Glutamatergic neuron (in vitro differentiated cells): ENCODE results near the gene ZNF511. TPM values are rescaled to one million over a fixed set of nuclear protein-coding genes. Genes with fewer than 3 reads are reported as not detected.
"Not testable (repeated sequence)": the region's sequence is repeated elsewhere in the genome, so short reads cannot be mapped to it uniquely, and the experiment has no call there.

ENCODE experiments used
- DNase-seq: peaks from one replicate; pipeline ENCODE4 v3.0.0; 2022
- H3K27ac Mint-ChIP-seq: one replicate; pipeline ENCODE4 v1.8.0; 2020; ENCODE audit warnings: mild to moderate bottlenecking, mixed read lengths, inconsistent platforms; ENCODE audit not compliant: unreplicated experiment
- H3K27me3 Mint-ChIP-seq: one replicate; pipeline ENCODE4 v1.8.0; 2020; ENCODE audit warnings: mild to moderate bottlenecking, moderate library complexity, mixed read lengths, inconsistent platforms; ENCODE audit not compliant: unreplicated experiment
- H3K36me3 Mint-ChIP-seq: one replicate; pipeline ENCODE4 v1.8.0; 2020; ENCODE audit warnings: mild to moderate bottlenecking, mixed read lengths, inconsistent platforms; ENCODE audit not compliant: unreplicated experiment
- H3K4me1 Mint-ChIP-seq: one replicate; pipeline ENCODE4 v1.8.0; 2020; ENCODE audit warnings: mild to moderate bottlenecking, low read depth, mixed read lengths, inconsistent platforms; ENCODE audit not compliant: unreplicated experiment
- H3K4me3 Mint-ChIP-seq: one replicate; pipeline ENCODE4 v1.8.0; 2020; ENCODE audit warnings: mild to moderate bottlenecking, mixed read lengths, inconsistent platforms; ENCODE audit not compliant: unreplicated experiment
- H3K9me3 Mint-ChIP-seq: one replicate; pipeline ENCODE4 v1.8.0; 2020; ENCODE audit warnings: mild to moderate bottlenecking, moderate library complexity, mixed read lengths, inconsistent platforms; ENCODE audit not compliant: unreplicated experiment
- CTCF ChIP-seq: fragments of 200-600 bp; sonication (generic); IDR thresholded peaks from one replicate; pipeline ENCODE4 v1.5.0; 2021; ENCODE audit not compliant: partially characterized antibody, unreplicated experiment
- total RNA-seq: library from RNA; stranded (reverse); fragmentation: NEBNext Ultra II Directional; extraction: Animal tissue kit (Norgen Biotek cat#: 25700); gene quantifications from one replicate; pipeline ENCODE4 v1.2.1, GENCODE V29; 2021; ENCODE audit not compliant: unreplicated experiment

The ZNF511 gene
- total RNA-seq, 1 donor from 2014 or later: 24.6 TPM

GRCh38 chr10:133262696-133263095 is 46.0 kb upstream of the ZNF511 start:
- Mint-ChIP-seq H3K9me3 (no peaks in the 10 kb centered on the region), H3K4me3 (peak overlapping the region; percentile 79), H3K36me3 (no peaks in the 10 kb centered on the region), H3K27me3 (peaks cover 15% of the 10 kb centered on the region), H3K27ac (no peak overlapping the region), H3K4me1 (peaks cover 13% of the 10 kb centered on the region)
- no peak for TF ChIP-seq CTCF
- DNase-seq: no peak

GRCh38 chr10:133263674-133264073 is 45.0 kb upstream of the ZNF511 start:
- peaks cover 15% of the 10 kb centered on the region for H3K27me3 Mint-ChIP-seq
- TF ChIP-seq CTCF: no peak
- H3K4me1 Mint-ChIP-seq: peaks cover 13% of the 10 kb centered on the region
- H3K9me3 Mint-ChIP-seq: no peaks in the 10 kb centered on the region
- no peak overlapping the region for H3K27ac Mint-ChIP-seq
- no peaks in the 10 kb centered on the region for H3K36me3 Mint-ChIP-seq
- DNase-seq: no peak
- no peak overlapping the region for H3K4me3 Mint-ChIP-seq

- DNase-seq: no peak
- Mint-ChIP-seq H3K9me3 (no peaks in the 10 kb centered on the region), H3K4me1 (peaks cover 9% of the 10 kb centered on the region), H3K27ac (no peak overlapping the region), H3K4me3 (no peak overlapping the region), H3K36me3 (no peaks in the 10 kb centered on the region), H3K27me3 (peaks cover 11% of the 10 kb centered on the region)
- TF ChIP-seq CTCF: no peak
Observed at GRCh38 chr10:133264461-133264860, 44.3 kb upstream of the ZNF511 start.

GRCh38 chr10:133265052-133265451 is 43.7 kb upstream of the ZNF511 start:
- H3K36me3 Mint-ChIP-seq, H3K4me1 Mint-ChIP-seq, H3K27ac Mint-ChIP-seq, H3K4me3 Mint-ChIP-seq, DNase-seq, H3K9me3 Mint-ChIP-seq: not testable (repeated sequence)
- H3K27me3 Mint-ChIP-seq: peaks cover 11% of the 10 kb centered on the region

- DNase-seq: no peak
- no peak overlapping the region for H3K4me3 Mint-ChIP-seq
- peaks cover 11% of the 10 kb centered on the region for H3K27me3 Mint-ChIP-seq
- peaks cover 7% of the 10 kb centered on the region for H3K4me1 Mint-ChIP-seq
- no peak overlapping the region for H3K27ac Mint-ChIP-seq
- H3K36me3 Mint-ChIP-seq: no peaks in the 10 kb centered on the region
- H3K9me3 Mint-ChIP-seq: no peaks in the 10 kb centered on the region
- TF ChIP-seq CTCF: no peak
Observed at GRCh38 chr10:133266056-133266795, 42.5 kb upstream of the ZNF511 start.
